HG03139 (cell line): Measurements from ENCODE around the gene MARK1.
A peak's percentile ranks its signal among the peaks of the same experiment; 100 is the strongest.

Experiments used
- ATAC-seq: cut with Tn5 transposase; IDR thresholded peaks from one replicate; pipeline ENCODE4 v1.9.1; 2021; ENCODE audit not compliant: unreplicated experiment

MARK1 gene

DNA sequence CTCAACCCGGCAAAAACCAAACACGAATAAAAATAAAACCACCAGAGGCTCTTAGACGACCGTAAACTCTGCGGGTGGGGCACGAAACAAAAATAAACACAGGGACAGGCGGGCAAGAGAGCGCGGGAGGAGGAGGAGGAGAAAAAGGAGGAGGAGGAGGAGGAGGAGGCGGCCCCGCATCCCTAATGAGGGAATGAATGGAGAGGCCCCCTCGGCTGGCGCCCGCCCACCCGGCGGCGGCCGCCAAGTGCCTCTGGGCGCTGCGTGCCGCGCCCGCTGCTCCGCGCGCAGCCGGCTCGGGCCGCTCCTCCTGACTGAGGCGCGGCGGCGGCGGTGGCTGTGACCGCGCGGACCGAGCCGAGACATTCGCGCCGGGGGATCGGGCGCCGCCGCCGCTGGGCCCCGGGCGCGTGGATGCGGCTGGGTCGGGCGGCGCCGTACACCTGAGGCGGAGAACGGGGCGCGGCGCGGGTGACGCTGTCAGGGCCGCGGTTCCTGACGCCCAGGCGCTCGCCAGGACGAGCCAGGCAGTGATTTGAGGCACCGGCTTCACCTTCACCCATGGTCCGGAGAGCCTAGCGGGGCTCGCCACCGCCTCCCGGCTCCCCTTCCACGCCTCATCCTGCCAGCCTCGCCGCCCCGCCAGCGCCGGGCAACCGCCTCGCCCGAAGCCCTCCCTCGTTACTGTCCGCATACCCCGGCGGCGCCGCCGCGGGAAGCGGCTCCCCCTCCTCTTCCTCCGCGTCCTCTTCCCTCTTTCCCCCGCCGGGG lies at the start of gene MARK1:
Gene MARK1, plus strand, starts transcription at position 229 of the 771 bp plus-strand sequence. CDS start 687 bp downstream, outside the sequence.
- ATAC-seq, result peak; percentile 68

DNA sequence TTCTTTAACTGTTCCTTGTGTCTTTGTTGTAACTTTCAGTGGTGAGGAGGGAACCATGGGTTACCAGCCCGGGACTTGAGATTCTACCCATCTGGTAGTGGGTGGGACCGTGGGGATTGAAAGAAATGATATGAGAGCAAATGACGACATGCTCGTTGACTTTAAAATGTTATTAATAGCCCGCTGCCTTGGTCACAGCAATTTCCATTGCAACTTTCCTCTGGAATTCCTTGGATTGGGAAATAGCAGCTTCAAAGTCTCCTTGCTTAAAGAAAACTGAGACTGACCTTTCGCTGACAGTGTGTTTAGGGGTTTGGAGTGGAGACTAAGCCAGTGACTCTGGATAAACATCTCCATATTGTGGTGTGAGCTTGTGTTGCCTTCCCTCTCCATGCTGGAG lies 44.2 kb upstream of the MARK1 start:
- ATAC-seq, result no peak

DNA sequence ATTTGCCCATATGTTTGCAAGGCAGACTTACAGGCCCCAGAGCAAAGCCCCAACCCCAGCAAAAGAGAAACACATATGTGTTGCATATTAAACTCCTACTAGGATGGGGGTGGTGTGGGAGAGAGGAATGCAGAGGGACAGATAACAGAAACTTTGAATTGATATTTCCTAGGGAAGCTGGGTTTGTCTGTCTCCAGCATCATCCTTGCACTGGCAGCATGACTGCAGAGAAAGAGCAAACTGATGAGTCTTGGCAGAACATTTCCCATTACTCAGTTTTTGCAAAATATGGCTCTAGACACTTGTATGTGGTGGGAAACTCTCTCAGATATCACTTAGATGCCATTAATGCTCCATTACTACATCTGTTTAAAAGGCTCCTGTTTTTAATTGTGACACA lies 43.8 kb upstream of the MARK1 start:
- ATAC-seq, result no peak

DNA sequence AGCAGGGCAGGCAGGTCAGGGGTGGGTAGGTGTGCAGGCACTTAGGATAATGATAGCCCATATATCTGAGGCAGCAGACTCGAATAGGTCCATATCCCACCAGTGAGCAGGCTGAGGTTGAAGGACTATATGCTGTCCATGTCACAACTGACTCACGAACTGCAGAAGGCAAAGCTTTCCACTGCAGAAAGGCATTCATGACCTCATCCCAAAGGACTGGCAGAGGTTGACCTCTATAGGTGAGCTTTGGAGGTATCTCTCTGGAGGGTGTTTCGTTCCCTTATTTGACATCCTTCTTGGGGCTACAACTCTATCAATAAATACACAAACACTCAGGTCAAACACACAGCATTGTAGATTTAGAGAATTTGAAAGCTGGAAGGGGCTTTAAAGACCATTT lies 42.8 kb upstream of the MARK1 start:
- ATAC-seq, result no peak

DNA sequence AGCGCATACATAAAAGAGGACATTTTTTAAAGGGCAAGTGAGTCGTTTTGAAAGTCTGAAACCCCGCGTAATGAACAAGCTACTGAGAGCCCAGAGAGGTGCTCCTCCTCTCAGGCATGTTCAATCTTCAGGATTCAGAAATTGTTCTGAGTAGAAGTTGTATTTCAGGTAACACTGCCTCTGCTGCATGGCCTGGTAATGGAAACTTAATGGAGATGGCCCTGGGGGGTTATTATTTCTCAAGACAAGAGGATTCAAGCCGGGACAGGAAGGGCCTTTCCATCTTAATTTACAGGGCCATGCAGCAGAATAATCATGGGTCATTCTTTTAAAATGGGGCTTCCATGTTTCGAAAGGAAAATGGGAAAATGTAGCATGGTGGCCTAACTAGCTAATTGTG lies 42.1 kb upstream of the MARK1 start:
- no peak for ATAC-seq

DNA sequence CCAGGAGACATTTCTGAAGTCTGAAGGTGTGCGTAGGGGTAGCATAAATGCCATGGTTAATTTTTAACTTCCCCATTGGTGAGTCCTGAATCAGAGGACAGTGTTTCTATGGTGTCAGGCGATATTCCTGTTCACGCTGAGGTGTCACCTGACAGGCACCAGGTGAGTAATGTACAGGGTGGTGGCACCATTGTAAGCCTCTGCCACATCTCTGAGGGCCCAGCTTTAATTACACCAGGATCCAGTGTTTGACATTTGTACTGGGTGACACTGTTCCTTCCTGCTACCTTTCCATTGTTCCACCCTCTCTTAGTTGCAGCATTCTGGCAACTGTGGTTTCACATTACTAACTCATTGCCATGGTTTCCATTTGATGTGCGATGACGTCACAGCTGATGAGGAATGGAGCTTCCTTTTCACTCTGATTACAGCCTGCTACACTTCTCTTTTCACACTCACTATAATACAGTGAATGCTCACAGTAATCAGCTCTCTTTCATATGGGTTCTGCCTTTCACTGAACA lies 40.6 kb upstream of the MARK1 start:
- no peak for ATAC-seq

DNA sequence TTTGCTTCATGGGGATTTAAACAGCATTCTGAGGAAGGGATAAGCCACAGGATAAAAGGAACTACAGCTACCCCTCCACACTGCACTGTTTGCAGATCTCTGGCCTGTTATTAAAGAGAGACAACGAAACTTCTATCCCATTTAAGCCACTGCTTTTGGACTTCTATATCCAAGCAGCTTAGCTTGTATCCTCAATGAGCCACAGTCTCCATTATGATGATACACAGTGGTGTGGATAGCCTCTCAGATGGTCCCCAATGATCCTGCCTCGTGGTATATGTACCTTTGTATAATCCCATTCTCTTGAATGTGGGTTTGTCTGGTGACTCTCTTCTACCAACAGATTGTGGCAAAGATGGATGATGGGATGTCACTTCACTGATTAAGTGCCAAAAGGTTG lies 36.0 kb upstream of the MARK1 start:
- no peak for ATAC-seq

DNA sequence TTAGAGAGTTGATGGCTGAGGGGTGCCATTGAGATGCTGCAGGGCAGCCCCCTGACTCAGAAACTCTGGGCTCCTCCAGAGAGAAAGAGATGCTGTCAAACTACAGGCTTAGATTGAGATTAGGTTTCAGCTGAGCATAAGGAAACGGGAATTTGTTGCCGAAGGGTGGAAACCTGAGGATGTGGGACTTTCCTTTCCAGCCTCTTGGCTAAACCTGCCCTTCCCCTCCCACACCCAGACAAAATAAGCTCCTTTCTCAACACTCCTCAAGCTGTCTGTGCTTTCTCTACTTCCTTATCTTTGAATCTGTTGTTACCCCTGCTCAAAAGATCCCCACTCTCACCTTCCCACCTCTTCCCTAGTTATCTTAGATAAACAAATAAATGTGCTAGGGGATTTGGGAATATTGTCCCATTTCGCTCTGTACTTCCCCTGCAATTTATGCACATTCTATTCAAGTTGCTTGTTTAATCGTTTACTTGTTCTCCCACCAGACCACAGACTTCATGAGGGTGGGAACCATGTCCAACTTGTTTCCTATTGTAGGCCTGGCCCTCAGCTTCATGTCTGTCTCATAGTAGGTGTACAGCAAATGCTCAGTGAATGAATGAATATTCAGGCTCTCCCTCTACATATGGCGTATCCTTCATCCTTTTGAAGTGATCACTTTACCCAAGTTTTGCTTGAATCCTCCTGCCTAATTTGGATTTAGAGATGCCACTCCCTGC lies 30.6 kb upstream of the MARK1 start:
- no peak for ATAC-seq

DNA sequence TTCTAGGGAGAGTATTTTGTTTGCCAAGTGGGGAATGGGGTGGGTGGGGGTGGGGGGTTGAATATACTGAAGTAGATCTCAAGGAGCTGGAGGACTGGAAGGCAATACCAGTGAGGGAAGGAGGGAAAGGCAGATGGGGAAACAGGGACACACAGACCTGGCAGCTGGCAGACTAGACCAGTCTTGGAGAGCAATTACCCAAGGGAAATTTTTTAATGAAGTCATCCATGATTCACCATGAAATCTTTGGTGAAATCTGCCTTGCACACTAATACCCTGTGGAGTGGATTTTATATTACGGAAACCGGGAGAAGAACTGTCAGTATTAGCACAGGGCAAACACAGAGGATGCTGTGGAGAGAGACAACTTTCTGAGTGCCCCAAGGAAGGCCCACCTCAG lies 29.7 kb upstream of the MARK1 start:
- ATAC-seq, result no peak

DNA sequence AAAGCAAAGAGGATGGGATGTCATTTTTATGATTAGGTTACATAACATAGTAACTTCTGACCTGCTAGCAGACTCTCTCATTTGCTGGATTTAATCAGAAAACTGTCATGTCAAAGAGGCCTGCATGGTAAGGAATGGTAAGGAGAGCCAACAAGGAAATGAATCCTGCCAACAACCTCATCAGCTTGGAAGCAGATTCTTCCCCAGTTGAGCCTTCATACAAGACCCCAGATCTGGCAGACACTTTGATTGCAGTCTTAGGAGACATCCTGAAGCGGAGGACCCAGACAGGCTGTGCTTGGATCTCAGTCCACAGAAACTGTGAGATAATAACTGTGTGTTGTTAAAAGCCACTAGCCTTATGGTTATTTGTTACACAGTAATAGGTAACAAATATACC lies 27.6 kb upstream of the MARK1 start:
- ATAC-seq, result no peak

DNA sequence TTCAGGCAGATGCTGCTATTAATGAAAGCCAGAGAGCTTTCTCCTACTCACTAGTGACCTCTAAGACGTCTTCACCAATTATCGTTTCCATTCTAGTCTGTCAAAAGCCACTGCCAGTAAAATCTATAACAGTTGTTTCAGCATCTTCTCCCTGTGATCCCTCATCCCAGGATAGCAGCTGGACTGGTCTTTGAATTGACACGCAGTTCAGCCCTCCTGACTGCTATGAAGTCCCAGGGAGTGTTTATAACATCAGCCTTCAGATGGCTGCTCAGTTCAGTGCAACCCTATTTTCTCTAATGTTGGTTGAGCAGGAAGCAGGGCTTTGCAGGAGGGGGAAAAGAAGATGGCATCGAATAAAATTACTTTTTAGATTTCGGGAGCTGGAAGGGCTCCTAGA lies 23.6 kb upstream of the MARK1 start:
- no peak for ATAC-seq

DNA sequence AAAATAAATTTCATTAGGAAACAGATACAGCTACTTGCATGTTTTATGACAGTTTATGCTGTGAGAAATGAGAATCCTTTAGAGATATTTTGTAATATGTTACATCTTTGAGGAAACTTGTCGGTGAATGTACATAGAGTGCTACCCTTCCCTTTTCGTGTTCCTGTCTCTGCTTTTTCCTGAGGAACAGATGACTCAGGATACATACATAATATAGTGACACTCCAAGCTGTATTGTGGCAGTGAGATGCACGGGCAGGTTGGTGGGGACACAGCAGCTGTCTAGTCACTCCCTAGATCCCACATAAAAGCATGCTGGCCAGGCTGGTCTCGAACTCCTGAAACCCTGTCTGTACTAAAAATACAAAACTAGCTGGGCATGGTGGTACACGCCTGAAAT lies 20.9 kb upstream of the MARK1 start:
- no peak for ATAC-seq

DNA sequence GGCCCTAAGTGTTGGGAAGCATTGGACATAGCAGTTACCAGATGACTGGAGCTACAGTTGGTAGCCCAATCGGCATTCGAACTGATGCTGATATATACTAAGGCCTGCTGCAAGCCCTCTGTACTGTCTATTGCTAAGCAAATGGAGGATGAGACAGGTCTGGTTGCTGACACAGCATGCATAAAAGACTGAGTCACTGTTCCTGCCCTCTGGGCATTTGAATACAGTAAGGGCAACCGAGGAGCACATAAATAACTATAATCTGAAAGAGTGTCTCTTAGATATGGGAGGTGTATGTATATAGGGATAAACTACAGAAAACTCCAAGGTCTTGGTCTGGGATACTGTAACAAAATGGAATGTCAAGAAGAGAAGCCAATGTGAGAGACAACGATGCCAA lies 16.8 kb upstream of the MARK1 start:
- no peak for ATAC-seq

DNA sequence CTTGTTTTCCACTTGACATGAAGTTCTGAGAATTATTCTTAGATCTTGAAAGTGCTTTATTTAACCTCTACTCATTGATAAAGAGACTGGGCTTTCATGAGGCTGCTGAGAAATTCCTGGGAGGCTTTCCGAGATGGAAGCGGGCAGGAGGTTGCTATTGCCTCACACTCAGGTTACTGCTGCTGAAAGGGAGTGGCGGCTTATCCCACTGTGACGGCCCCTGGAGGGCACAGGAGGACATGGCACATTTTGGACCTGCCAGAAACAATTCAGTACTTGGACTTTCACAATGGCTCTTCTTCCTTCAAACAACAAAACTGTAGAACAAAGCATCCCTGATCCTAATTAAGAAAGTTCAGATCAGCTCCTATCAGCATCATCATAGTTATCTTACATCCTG lies 16.2 kb upstream of the MARK1 start:
- no peak for ATAC-seq

DNA sequence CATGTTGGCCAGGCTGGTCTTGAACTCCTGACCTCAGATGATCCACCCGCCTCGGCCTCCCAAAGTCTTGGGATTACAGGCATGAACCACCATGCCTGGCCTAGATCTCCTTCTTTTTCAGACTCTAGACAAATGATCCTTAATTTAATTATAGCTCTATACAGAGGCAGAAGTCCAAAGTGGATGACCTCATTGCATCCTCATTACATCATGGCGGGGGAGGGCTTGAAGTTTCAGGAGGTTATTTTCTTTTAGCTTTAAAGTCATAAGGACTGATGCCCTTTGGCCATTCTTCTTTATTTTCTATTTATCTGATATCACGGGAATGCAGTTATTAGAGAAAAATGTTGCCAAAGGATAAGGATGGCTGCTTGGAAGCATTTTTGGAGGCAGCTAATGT lies 14.1 kb upstream of the MARK1 start:
- ATAC-seq, result no peak

DNA sequence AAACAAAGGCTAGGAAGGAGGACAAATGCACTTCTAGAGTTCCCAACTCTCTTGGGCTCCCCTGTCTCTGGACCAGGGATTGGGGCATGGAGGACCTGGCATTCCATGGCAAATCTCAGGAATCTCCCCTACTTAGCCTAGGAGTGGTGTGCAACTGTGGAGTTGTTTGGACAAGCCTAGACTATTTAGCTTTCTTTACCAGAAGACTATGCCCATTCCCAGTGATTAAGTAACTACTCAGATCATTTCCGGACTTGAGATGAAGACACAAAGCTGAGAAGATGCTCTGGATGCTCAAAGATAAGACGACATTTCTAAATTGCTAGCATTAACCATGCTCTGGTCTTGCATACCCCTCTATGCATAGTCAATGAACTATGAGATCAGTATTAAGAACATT lies 13.7 kb upstream of the MARK1 start:
- ATAC-seq, result no peak

DNA sequence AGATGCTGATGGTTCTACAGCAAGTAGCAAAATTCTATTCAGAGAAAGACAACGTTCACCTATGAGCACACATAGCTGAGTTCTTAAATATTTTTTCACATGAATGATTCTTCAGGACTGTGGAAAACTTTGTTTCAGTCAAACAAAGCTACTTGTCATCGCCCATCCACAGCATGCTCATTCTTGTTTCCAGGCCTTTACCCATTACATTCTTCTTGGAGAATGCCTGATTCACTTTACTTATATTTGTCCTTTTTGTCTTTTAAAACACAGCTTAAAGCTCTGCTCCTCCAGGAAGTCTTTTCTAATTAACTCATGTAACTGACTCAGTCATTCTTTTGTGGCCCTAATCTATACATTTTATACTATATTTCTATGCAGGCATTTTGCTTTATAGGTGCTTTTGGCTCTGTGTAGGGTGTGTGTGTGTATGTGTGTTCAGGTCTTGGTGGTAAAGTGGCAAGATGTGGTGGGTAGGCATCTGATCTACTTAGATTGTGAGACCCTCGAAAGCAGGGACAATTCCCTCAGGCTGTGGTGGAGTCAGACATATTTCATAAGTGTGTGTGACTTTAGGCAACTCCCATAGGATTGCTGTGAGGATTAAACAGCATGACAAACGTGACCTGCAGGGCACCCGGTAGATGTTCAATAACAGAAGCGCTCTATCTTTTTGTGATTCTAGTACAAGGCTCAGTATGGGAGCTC lies 11.8 kb upstream of the MARK1 start:
- no peak for ATAC-seq

DNA sequence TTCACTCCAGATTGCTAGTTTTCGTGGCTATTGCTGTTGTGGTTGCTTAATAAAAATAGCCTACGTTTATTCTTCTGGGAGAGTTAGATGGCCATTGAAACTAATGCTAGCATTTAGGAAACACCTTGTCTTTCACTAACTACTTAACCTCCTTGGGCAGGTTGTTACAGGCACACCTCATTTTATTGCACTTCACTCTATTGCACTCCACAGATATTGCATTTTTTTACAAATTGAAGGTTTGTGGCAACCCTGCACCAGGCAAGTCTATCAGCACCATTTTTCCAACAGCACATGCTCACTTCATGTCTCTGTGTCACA lies 11.3 kb upstream of the MARK1 start:
- no peak for ATAC-seq

DNA sequence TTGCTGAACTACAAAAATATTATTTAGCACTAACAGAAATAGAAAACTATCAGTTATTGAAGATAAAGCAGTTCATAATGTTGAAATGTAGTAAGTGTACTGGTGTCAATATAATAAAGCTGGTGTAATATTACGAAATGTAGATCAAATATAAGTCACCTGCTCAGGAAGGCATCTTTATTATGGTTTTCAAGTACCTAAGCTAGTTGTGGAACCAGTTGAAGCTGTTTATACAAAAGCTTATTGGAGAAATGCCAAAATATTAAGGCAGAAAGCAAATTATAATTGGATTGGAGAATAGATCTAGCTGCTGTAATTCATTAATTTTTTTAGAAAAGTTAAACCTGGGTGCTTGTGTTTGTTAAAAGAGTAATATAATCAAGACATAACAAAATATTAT lies 6.2 kb upstream of the MARK1 start:
- no peak for ATAC-seq

DNA sequence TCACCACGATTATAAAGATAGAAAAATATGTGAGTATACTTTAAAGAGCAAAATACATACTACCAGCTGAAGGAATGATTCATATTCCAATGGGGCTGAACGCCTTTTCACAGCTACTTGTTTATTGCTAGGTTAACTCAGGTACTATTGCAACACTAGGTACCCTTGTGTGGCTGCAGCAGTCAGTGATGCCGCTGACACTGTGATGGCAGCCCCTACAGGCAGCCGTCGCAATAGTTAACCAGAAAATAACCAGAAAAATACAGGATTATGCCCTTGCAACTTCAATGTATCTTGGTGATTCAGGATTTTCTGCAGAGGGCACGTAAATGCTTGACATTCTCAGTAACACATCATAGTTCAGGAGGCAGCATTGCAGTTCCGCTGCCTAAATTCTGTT lies 1.6 kb upstream of the MARK1 start:
- ATAC-seq, result no peak

DNA sequence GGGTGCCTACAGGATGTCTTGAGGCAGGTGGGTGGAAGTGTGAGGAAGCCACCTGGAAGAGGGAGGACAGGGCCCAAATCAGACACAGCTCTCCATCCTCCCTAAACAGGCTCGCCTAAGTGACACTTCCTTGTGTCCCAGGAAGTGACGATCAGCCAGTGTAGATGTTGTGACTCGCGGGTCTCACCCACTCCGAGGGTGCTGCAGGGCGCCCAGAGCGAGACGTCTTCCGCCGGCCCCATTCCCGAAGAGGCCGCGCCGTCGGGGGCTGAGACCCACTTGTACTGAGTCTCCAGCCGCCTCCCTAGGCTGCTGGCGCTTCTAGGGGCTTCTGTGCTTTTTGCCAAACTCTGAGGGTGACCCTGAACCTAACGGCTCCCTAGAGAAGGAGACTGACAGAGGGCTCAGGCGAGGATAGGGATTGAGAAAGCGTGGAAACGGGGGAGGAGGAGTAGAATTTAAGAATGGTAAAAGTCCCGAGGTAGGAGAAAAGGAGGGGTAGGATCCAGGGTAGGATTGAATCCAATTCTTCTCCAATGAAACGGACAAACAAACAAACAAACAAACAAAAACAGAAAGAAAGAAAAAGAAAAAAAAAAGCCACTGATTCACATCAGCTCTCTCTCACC lies 543 bp upstream of the MARK1 start:
- no peak for ATAC-seq
